UCSD-AML1 (cell line): ENCODE measurements around the gene COPZ1.

Experiments
- DNase-seq: peaks from one replicate; lab custom pipeline; 2025; ENCODE audit not compliant: unreplicated experiment; lab: John Stamatoyannopoulos, UW

The COPZ1 gene

GRCh38 chr12:54374562-54375258 is 49.8 kb downstream of the COPZ1 start:
- DNase-seq, result no peak

- DNase-seq, result no peak
Observed at GRCh38 chr12:54375259-54375579, 50.3 kb downstream of the COPZ1 start.

- DNase-seq, result no peak
Observed at GRCh38 chr12:54376596-54376995, 51.7 kb downstream of the COPZ1 start.

GRCh38 chr12:54377007-54377406 is 52.1 kb downstream of the COPZ1 start:
- DNase-seq, result no peak

GRCh38 chr12:54377797-54378515 is 53.0 kb downstream of the COPZ1 start:
- DNase-seq, result no peak

GRCh38 chr12:54378796-54379397 is 54.0 kb downstream of the COPZ1 start:
- no peak for DNase-seq

GRCh38 chr12:54379398-54380201 is 54.7 kb downstream of the COPZ1 start:
- DNase-seq, result no peak

- no peak for DNase-seq
Observed at GRCh38 chr12:54381136-54381535, 56.2 kb downstream of the COPZ1 start.

GRCh38 chr12:54383041-54383609 is 58.2 kb downstream of the COPZ1 start:
- DNase-seq, result no peak

- DNase-seq, result peak; percentile 76
Observed at GRCh38 chr12:54384591-54385041, 59.7 kb downstream of the COPZ1 start, which contains the start of gene ZNF385A. TSS of gene ZNF385A (minus strand) at chr12:54384733. CDS start at chr12:54384514, 219 bp downstream.

- DNase-seq, result no peak
Observed at GRCh38 chr12:54385251-54385914, 60.5 kb downstream of the COPZ1 start.

GRCh38 chr12:54386403-54387113 is 61.6 kb downstream of the COPZ1 start:
- no peak for DNase-seq

GRCh38 chr12:54387114-54387467 is 62.2 kb downstream of the COPZ1 start:
- no peak for DNase-seq

GRCh38 chr12:54388237-54389133 is 63.6 kb downstream of the COPZ1 start:
- no peak for DNase-seq

GRCh38 chr12:54389134-54389508 is 64.2 kb downstream of the COPZ1 start:
- no peak for DNase-seq

- no peak for DNase-seq
Observed at GRCh38 chr12:54389607-54390175, 64.8 kb downstream of the COPZ1 start.

GRCh38 chr12:54390176-54390667 is 65.3 kb downstream of the COPZ1 start:
- peak; percentile 80 for DNase-seq
